ENCODE data around the gene TOX2. TPM values are rescaled to one million over a fixed set of nuclear protein-coding genes. Genes with fewer than 3 reads are reported as not detected.

Gene TOX2
- total RNA-seq, 1 donor = 5.2 TPM

DNA sequence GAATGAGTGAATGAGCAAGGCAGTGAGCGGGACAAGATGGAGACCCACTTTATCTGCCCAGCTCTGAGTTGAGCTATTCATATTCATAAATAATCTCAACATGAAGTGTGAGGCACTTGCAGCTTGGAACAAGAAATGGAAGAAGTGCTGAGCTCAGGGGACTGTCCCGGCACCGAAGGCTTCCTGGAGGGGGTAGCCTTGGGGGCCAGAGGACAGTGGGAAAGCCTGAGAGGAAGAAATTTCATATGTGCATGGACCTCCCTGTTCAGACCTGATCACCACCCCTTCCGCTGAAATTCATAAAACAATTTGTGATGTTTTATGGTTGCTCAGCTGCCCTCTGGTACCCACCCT, 103.2 kb downstream of the TOX2 start:
- no peak overlapping the region for H3K4me3 ChIP-seq (ENCODE audit: low read depth, low read length)
- TF ChIP-seq, protein P1, sequence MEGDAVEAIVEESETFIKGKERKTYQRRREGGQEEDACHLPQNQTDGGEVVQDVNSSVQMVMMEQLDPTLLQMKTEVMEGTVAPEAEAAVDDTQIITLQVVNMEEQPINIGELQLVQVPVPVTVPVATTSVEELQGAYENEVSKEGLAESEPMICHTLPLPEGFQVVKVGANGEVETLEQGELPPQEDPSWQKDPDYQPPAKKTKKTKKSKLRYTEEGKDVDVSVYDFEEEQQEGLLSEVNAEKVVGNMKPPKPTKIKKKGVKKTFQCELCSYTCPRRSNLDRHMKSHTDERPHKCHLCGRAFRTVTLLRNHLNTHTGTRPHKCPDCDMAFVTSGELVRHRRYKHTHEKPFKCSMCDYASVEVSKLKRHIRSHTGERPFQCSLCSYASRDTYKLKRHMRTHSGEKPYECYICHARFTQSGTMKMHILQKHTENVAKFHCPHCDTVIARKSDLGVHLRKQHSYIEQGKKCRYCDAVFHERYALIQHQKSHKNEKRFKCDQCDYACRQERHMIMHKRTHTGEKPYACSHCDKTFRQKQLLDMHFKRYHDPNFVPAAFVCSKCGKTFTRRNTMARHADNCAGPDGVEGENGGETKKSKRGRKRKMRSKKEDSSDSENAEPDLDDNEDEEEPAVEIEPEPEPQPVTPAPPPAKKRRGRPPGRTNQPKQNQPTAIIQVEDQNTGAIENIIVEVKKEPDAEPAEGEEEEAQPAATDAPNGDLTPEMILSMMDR (IDR thresholded peaks at IDR 0.05; ENCODE audit: insufficient read depth, low read length) = no peak

DNA sequence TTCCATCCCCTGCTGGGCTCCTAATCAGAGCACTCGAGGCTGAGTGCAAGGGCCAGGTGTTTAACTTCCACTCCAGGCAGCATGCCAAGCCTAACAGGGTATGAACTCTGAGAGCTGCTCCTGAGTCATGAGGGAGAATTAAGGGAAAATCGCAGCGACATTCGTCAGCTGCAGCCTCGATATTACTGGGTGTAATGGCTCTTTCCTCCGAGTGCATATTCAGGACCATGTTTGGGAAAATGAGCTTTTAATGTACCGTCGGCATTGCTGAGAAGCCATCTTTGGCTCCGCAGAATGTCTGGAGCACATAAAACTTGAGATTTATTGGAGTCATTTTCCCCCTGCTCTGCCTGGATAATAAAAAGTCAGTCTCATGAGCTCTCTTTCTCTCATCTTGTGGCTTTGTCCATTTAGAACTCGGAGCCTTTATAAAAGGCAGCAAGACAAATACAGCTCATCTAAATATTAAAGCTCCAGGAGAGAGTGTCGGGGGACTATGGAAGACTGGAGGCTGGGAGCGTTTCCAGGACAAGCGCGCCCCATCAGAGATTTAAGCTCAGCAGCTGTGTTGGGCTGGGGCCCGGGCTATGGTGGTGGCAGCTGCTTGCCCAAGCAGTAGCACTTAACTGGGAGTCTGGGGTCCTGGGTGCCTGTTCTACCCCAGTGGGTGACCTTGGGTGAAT, 103.7 kb downstream of the TOX2 start:
- TF ChIP-seq, protein P1 (IDR thresholded peaks at IDR 0.05; ENCODE audit: insufficient read depth, low read length) = no peak
- peak; percentile 82 for DNase-seq (ENCODE audit: low read depth)
- H3K4me3 ChIP-seq (ENCODE audit: low read depth, low read length) = no peak overlapping the region

More for the DNA sequence above, 103.2 kb downstream of the TOX2 start:
- no peak for DNase-seq (ENCODE audit: low read depth)

DNA sequence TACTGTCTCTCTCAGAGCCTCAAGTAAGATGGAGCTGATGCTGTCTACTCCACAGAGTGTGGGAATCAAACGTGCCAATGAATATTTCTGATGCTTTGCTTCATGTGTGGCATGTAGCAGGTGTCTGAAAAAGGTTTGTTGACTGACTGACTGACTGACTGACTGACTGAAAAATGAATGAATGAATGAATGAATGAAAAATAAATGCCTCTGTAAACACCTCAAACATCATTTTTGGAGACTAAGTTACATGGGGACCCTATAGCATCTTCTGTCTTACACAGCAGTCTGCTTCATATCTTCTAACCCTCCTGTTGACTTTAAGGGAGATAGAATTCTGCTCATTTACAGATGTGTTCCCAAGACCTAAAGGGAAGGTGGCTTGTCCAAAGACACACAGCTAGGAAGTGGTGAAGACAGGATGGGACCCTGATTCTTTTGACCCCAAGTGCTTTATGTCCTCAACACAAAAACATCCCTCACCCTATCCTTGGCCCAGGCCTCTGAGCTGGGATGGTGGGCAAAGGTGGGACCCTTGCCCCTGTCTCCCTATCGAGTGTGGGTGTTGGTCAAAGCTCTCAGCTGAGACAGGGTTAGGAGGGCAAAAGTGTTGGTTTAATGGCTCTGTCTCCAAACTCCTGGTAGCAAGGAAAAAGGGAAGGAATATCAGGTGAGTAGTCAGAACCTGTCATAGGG, 104.4 kb downstream of the TOX2 start:
- H3K4me3 ChIP-seq (ENCODE audit: low read depth, low read length) = no peak overlapping the region
- no peak for DNase-seq (ENCODE audit: low read depth)
- TF ChIP-seq, protein P1 (IDR thresholded peaks at IDR 0.05; ENCODE audit: insufficient read depth, low read length) = no peak

DNA sequence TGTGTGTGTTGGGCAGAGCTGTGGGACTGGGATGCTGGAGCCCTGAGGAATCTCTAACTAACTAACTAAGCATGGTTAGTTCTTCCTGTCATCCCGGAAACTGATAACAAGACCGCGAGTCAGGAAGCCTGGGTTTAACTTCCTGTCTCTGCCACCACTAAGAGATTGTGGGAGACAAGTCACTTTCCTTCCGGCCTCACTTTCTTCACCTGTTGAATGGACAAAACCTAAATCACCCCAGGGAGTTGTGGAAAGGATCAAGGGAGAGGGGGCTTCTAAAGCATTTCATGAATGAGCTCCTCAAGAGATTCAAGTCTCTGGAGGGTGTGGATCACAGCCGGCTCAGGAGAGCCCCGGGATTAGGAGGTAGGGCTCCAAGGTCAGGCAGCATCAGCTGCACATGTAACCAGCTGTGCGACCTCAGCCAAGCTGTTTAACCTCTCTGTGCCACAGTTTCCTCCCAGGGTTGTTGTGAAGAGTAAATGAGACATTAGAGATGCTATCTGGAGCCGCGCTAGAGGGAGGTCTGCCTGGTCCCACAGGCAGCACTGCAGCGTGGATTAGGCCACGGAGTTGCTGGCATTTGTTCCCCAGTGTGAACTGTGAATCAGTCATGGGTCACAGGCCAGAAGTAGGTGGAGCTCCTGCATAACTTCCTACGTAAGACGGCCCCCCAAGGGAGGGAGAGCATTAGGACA, 105.1 kb downstream of the TOX2 start:
- peak; percentile 56 for DNase-seq (ENCODE audit: low read depth)
- H3K4me3 ChIP-seq (ENCODE audit: low read depth, low read length) = no peak overlapping the region
- TF ChIP-seq, protein P1 (IDR thresholded peaks at IDR 0.05; ENCODE audit: insufficient read depth, low read length) = no peak

DNA sequence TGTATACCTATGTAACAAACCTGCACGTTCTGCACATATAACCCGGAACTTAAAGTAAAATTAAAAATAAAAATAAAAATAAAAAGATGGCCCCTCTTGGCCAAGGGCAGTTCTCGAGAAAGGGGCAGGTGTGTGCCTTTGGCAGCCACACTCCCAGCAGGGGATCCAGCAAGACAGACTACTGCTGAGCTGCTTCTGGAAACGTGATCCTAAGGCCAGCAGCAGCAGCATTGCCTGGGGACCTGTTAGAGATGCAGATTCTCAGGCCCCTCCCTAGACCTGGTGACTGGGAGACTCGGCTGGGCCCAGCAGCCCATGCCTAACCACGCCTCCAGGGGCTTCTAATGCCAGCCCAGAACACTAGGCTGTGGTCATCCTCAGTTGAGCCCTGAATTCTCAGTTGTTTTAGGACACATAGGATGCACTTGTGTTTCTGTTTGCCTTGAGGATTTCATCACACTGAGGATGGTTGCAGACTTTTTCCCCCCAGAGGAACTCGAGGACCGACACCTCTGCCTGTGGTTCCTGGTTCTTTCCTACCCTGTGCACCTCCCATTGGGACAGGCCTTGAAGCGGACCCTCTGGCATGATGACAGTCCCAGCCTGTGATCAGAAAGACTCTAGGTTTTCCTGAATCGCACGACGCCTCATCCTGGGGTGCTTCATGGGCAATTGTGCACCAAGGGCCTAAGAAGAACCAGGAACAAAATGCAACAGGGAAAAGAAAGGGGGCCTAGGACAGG, 105.9 kb downstream of the TOX2 start:
- TF ChIP-seq, protein P1 (IDR thresholded peaks at IDR 0.05; ENCODE audit: insufficient read depth, low read length) = no peak
- H3K4me3 ChIP-seq (ENCODE audit: low read depth, low read length) = no peak overlapping the region
- no peak for DNase-seq (ENCODE audit: low read depth)

DNA sequence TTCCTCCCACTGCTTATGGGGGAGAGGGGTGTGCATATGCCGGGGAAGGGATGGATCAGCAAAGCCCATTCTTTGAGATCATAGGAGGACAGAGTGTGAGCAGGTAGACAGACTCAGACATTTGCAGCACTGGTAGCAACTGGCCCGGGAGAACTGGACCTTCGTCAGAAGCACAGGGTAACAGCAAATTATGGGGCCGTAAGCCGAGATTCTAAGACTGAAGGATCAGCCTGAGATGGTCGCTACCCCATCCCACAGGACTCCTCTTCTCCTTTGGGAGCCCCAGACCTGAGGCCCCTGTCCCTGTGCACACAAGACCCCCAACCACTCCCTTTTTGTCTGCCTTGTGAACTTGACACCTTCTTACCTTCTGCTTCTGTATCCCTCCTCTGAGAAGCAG, 106.5 kb downstream of the TOX2 start:
- H3K4me3 ChIP-seq (ENCODE audit: low read depth, low read length) = no peak overlapping the region
- TF ChIP-seq, protein P1 (IDR thresholded peaks at IDR 0.05; ENCODE audit: insufficient read depth, low read length) = no peak
- DNase-seq (ENCODE audit: low read depth) = no peak
